ENCODE results near the gene LGSN.

The LGSN gene

DNA sequence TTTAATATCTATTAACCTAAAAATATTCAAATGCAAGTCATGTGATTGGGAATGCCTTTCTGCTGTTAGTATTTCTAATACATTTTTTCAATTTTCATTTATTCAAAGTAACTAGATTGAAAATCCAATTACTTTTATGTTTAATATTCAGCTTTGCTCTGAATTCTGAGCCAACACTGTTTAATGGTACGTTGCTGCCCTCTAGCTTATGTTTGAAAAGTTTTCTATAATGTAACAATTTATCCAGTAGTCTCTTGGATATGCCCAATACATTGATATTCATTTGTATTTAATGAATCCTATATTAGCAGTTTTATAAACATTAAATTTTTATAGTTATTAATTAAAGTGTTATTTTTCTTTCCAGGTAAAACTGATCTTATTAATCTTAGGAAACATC, 47.4 kb downstream of the LGSN start:
- Histone ChIP-seq H3K9ac (ENCODE audit: low read depth, low read length) (no peak overlapping the region), H3K4me3 (ENCODE audit: low read length) (no peak overlapping the region), H3K27me3 (ENCODE audit: insufficient read depth, low read length) (no peaks in the 10 kb centered on the region), H3K27ac (ENCODE audit: low read depth, low read length) (no peak overlapping the region), H3K9me3 (ENCODE audit: insufficient read depth, low read depth, low read length) (no peaks in the 10 kb centered on the region), H3K4me1 (ENCODE audit: insufficient read depth, low read length) (peaks cover 2% of the 10 kb centered on the region; the same call in 1 of the 2 replicates), H3K36me3 (ENCODE audit: insufficient read depth, low read length) (no peaks in the 10 kb centered on the region)
- no CpG with 5 or more reads among the region's 1 CpG for WGBS

DNA sequence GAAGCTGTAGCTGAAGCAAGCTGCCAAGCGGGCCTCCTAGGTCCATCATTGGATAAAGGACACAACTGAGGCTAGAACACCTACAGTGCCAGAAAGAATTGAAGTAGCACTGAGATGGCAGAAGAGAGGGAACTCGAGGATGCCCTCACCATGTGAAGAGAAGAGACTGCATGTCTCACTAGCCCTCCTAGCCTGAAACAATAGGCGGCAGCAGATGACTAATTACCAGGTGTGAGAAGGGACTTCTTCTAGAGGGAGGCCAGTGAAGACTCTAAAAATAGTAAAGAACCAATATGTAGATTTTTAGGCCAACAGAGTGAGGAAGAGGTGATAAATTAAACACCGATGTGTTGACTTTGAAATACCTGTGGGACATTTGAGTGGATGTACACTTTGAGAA, 50.3 kb downstream of the LGSN start:
- no peak overlapping the region for H3K4me3 ChIP-seq (ENCODE audit: low read length)
- 87% methylated on average over 4 of the region's 4 CpGs for WGBS
- no peak overlapping the region for H3K9ac ChIP-seq (ENCODE audit: low read depth, low read length)
- H3K27me3 ChIP-seq (ENCODE audit: insufficient read depth, low read length): no peaks in the 10 kb centered on the region
- H3K9me3 ChIP-seq (ENCODE audit: insufficient read depth, low read depth, low read length): no peaks in the 10 kb centered on the region
- H3K27ac ChIP-seq (ENCODE audit: low read depth, low read length): no peak overlapping the region
- H3K4me1 ChIP-seq (ENCODE audit: insufficient read depth, low read length): peaks cover 20% of the 10 kb centered on the region
- H3K36me3 ChIP-seq (ENCODE audit: insufficient read depth, low read length): no peaks in the 10 kb centered on the region

DNA sequence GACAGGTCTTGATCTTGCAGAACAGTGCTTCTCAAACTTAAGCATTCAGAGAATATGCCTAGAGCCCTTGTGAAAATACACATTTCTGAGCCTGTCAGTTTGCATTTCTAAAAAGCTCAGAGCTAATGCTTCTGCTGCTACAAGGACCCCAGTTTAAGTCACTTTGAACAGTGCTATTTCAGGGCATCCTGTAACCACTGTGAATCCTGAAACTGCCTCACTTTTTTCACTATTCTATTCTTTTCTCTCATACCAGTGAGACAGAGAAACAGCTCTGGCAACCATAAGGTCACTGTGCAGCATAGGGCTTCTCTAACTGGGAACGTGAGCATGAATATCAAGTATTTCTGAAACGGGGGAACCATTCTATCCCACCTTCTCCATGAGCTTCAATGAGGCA, 51.2 kb downstream of the LGSN start:
- no peaks in the 10 kb centered on the region for H3K9me3 ChIP-seq (ENCODE audit: insufficient read depth, low read depth, low read length)
- WGBS: 97% methylated on average over 2 of the region's 2 CpGs
- no peaks in the 10 kb centered on the region for H3K36me3 ChIP-seq (ENCODE audit: insufficient read depth, low read length)
- no peak overlapping the region for H3K9ac ChIP-seq (ENCODE audit: low read depth, low read length)
- no peak overlapping the region for H3K4me3 ChIP-seq (ENCODE audit: low read length)
- H3K27me3 ChIP-seq (ENCODE audit: insufficient read depth, low read length): no peaks in the 10 kb centered on the region
- no peak overlapping the region for H3K27ac ChIP-seq (ENCODE audit: low read depth, low read length)
- peaks cover 23% of the 10 kb centered on the region for H3K4me1 ChIP-seq (ENCODE audit: insufficient read depth, low read length)

DNA sequence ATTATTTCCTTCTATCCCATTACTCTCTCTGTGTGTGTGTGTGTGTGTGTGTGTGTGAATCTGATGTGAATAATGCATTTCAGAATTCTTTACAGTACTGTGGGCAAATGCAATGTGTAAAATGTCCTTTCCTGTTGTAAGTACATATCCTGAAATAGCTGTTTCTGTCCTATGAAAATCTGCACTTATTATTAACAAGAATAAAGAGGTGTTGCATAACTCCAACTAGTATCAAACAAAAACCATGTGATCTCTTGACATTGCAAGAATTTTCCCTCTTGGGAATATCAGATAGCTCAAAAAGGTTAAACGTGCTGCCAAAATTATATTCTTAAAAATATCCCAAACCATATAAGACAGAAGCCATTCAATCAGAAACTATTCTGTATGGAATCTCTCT, 52.0 kb downstream of the LGSN start:
- no peaks in the 10 kb centered on the region for H3K36me3 ChIP-seq (ENCODE audit: insufficient read depth, low read length)
- WGBS: 97% methylated on average over 1 of the region's 1 CpG
- H3K27ac ChIP-seq (ENCODE audit: low read depth, low read length): no peak overlapping the region
- peaks cover 30% of the 10 kb centered on the region for H3K4me1 ChIP-seq (ENCODE audit: insufficient read depth, low read length)
- no peak overlapping the region for H3K9ac ChIP-seq (ENCODE audit: low read depth, low read length)
- no peaks in the 10 kb centered on the region for H3K27me3 ChIP-seq (ENCODE audit: insufficient read depth, low read length)
- no peaks in the 10 kb centered on the region for H3K9me3 ChIP-seq (ENCODE audit: insufficient read depth, low read depth, low read length)
- no peak overlapping the region for H3K4me3 ChIP-seq (ENCODE audit: low read length)

DNA sequence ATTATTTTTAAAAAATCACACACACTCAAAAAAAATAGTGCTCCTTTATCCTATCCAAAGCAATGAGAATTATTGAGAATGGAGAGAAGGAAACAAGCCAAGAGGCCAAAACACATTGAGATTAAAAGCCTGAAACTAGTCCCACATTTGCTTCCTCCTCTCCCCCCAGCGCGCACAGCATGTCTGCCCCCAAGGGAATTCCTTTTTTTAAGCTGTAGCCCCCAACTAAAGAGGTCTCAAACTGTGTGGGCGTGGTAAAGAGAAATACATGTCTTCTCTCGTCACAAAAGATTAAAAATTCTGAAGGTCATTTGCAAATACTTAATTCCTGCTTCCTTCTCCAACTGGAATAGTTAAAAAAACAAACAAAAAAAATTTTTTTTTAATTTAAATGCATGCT, 52.7 kb downstream of the LGSN start:
- no peaks in the 10 kb centered on the region for H3K9me3 ChIP-seq (ENCODE audit: insufficient read depth, low read depth, low read length)
- no peak overlapping the region for H3K4me3 ChIP-seq (ENCODE audit: low read length)
- peaks cover 33% of the 10 kb centered on the region for H3K4me1 ChIP-seq (ENCODE audit: insufficient read depth, low read length)
- no peak overlapping the region for H3K27ac ChIP-seq (ENCODE audit: low read depth, low read length)
- H3K27me3 ChIP-seq (ENCODE audit: insufficient read depth, low read length): no peaks in the 10 kb centered on the region
- WGBS: 46% methylated on average over 4 of the region's 4 CpGs
- H3K36me3 ChIP-seq (ENCODE audit: insufficient read depth, low read length): no peaks in the 10 kb centered on the region
- H3K9ac ChIP-seq (ENCODE audit: low read depth, low read length): no peak overlapping the region

DNA sequence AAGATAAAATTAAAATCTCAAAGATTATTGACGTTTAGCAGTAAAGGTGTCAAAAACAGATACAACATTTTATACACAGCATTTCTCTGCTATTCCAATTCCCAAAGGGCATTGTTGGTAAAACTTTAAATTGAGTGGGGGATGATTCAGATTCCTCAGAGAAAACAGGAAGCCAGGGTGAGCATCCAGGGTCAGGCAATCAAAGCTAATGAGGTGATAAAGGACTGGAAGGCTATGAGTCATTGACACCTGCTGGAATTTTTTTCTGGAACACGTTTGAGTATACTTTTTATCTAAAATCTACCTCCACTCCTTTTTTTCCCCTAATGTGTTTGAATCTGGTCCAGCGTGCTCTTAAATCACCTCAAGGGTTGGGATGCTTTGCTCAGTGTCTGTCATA, 56.3 kb downstream of the LGSN start:
- Histone ChIP-seq H3K36me3 (ENCODE audit: insufficient read depth, low read length) (no peaks in the 10 kb centered on the region), H3K9ac (ENCODE audit: low read depth, low read length) (no peak overlapping the region), H3K4me3 (ENCODE audit: low read length) (no peak overlapping the region), H3K9me3 (ENCODE audit: insufficient read depth, low read depth, low read length) (no peaks in the 10 kb centered on the region), H3K4me1 (ENCODE audit: insufficient read depth, low read length) (peaks cover 35% of the 10 kb centered on the region), H3K27me3 (ENCODE audit: insufficient read depth, low read length) (no peaks in the 10 kb centered on the region), H3K27ac (ENCODE audit: low read depth, low read length) (no peak overlapping the region)
- WGBS: 29% methylated on average over 2 of the region's 3 CpGs

DNA sequence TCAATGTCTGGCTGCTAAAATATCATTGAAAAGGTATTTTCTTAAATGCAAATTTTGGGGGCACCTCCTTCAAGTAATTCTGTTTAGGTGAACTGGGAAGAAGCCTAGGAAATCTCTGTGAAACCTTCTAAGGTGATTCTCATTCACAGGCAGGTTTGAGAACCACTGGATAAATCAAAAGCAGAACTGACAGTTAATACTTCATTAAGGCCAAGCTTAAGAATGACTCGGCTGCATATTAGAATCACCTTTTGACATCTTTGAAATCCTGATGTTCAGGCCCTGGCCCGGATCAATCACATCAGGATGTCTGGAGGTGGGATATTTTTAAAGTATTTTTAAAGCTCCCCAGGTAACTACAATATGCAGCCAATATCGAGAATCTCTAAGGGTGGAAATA, 58.0 kb downstream of the LGSN start:
- Histone ChIP-seq H3K4me3 (ENCODE audit: low read length) (no peak overlapping the region), H3K36me3 (ENCODE audit: insufficient read depth, low read length) (no peaks in the 10 kb centered on the region), H3K27ac (ENCODE audit: low read depth, low read length) (no peak overlapping the region; the same call in 1 of the 2 replicates), H3K9me3 (ENCODE audit: insufficient read depth, low read depth, low read length) (no peaks in the 10 kb centered on the region), H3K9ac (ENCODE audit: low read depth, low read length) (no peak overlapping the region), H3K27me3 (ENCODE audit: insufficient read depth, low read length) (no peaks in the 10 kb centered on the region), H3K4me1 (ENCODE audit: insufficient read depth, low read length) (peaks cover 30% of the 10 kb centered on the region)
- WGBS: 96% methylated on average over 3 of the region's 3 CpGs

DNA sequence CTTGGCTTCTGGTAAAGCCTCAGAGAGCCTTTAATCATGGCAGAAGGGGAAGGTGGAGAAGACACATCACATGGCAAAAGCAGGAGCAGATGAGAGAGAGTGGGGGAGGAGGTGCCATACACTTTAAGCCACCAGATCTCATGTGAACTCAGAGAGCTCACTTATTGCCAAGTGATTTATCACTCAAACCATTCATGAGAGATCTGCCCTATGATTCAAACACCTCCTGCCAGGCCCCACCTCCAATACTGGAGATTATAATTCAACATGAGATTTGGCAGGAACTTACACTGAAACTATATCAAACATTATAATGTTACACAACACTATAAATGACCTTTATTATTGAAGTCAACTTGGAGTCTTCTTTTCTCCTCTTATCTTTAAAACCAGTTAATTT, 60.6 kb downstream of the LGSN start:
- H3K9ac ChIP-seq (ENCODE audit: low read depth, low read length): no peak overlapping the region
- H3K27ac ChIP-seq (ENCODE audit: low read depth, low read length): no peak overlapping the region
- no peaks in the 10 kb centered on the region for H3K9me3 ChIP-seq (ENCODE audit: insufficient read depth, low read depth, low read length)
- H3K4me3 ChIP-seq (ENCODE audit: low read length): no peak overlapping the region
- H3K27me3 ChIP-seq (ENCODE audit: insufficient read depth, low read length): no peaks in the 10 kb centered on the region
- H3K36me3 ChIP-seq (ENCODE audit: insufficient read depth, low read length): no peaks in the 10 kb centered on the region
- H3K4me1 ChIP-seq (ENCODE audit: insufficient read depth, low read length): peaks cover 17% of the 10 kb centered on the region

DNA sequence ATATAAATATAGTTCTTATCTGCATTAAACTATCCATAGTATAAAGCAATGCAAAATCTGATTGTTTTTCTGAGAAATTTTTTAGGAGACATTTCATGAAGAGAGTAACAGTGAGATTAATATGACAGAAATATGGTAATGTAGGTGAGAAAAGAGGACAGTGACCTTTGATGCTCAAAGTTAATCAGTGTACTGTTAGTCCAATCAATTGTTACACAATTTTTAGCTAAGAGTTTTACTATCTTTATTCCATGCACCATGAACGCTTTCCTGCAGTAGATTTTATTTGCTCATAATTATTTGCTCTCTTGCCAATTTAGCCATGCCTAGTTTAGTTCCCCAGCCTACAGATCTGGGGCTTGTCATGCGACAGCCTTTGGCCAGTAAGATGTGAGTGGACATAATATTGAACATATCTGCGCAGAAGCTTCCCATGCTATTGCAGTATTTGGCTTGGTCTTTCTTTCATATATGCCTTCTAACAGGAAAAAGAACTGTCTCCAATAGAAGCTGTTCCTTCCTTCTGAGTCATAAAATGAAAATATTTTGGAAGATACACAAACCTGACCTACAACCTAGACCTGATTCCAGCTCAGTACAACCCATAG, 69.8 kb downstream of the LGSN start:
- no peaks in the 10 kb centered on the region for H3K9me3 ChIP-seq (ENCODE audit: insufficient read depth, low read depth, low read length)
- no peaks in the 10 kb centered on the region for H3K36me3 ChIP-seq (ENCODE audit: insufficient read depth, low read length)
- no peaks in the 10 kb centered on the region for H3K27me3 ChIP-seq (ENCODE audit: insufficient read depth, low read length)
- no peaks in the 10 kb centered on the region for H3K4me1 ChIP-seq (ENCODE audit: insufficient read depth, low read length)
- H3K27ac ChIP-seq (ENCODE audit: low read depth, low read length): no peak overlapping the region
- no peak overlapping the region for H3K9ac ChIP-seq (ENCODE audit: low read depth, low read length)
- no peak overlapping the region for H3K4me3 ChIP-seq (ENCODE audit: low read length)
- WGBS: 99% methylated on average over 3 of the region's 3 CpGs

DNA sequence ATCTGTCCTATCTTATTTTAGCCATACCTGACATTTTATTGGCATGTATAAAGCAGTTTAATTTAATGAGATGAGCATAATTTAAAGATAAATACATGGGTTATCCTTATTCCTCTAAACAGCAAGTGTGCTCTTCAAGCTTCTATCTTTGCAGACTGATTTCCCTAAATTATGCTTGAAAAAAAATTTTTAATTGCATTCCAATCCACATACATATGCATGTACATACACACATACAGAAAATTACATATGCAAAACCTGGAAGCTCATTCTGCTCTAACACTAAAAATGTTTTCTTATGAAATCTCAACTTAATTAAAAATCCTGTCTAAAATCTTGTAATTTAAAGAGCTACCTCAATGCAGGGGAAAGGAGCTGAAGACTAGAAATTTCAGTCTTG, 73.2 kb downstream of the LGSN start:
- Histone ChIP-seq H3K4me1 (ENCODE audit: insufficient read depth, low read length) (no peaks in the 10 kb centered on the region), H3K9ac (ENCODE audit: low read depth, low read length) (no peak overlapping the region), H3K27ac (ENCODE audit: low read depth, low read length) (no peak overlapping the region), H3K36me3 (ENCODE audit: insufficient read depth, low read length) (no peaks in the 10 kb centered on the region), H3K27me3 (ENCODE audit: insufficient read depth, low read length) (no peaks in the 10 kb centered on the region), H3K4me3 (ENCODE audit: low read length) (no peak overlapping the region), H3K9me3 (ENCODE audit: insufficient read depth, low read depth, low read length) (no peaks in the 10 kb centered on the region)

DNA sequence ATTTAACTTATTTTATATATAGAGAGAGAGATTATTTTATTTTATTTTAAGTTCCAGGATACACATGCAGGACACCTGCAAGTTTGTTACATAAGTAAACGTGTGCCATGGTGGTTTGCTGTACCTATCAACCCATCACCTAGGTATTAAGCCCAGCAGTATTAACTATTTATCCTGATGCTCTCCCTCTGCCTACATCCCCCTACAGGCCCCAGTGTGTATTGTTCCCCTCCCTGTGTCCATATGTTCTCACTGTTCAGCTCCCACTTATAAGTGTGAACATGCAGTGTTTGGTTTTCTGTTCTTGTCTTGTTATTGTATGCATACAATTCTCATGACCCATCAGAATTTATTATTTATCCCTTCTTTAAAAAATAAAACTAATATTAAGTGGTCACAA, 73.9 kb downstream of the LGSN start:
- H3K4me1 ChIP-seq (ENCODE audit: insufficient read depth, low read length): no peaks in the 10 kb centered on the region
- H3K27me3 ChIP-seq (ENCODE audit: insufficient read depth, low read length): no peaks in the 10 kb centered on the region
- no peaks in the 10 kb centered on the region for H3K9me3 ChIP-seq (ENCODE audit: insufficient read depth, low read depth, low read length)
- H3K36me3 ChIP-seq (ENCODE audit: insufficient read depth, low read length): no peaks in the 10 kb centered on the region
- no peak overlapping the region for H3K9ac ChIP-seq (ENCODE audit: low read depth, low read length)
- no peak overlapping the region for H3K27ac ChIP-seq (ENCODE audit: low read depth, low read length)
- 94% methylated on average over 1 of the region's 1 CpG for WGBS
- no peak overlapping the region for H3K4me3 ChIP-seq (ENCODE audit: low read length)

DNA sequence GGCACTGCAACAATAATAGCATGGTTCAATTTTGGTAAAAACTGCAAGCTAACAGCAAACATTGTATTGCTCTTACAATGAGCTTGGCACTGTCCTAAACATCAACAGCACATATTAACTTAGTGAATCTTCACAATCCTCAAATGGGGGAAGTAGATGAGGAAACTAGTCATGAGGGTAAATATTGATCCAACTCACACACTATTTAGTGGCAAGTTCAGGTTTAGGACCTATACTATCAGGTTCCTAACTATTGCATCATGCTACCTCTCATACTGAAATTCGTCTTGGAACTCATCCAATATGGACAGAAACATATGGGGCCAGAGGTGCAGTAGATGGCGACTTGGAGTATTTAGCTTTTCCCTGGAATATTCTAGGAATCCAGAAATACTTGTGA, 74.4 kb downstream of the LGSN start:
- H3K9me3 ChIP-seq (ENCODE audit: insufficient read depth, low read depth, low read length): no peaks in the 10 kb centered on the region
- no peaks in the 10 kb centered on the region for H3K4me1 ChIP-seq (ENCODE audit: insufficient read depth, low read length)
- H3K36me3 ChIP-seq (ENCODE audit: insufficient read depth, low read length): no peaks in the 10 kb centered on the region
- no peak overlapping the region for H3K9ac ChIP-seq (ENCODE audit: low read depth, low read length)
- no peak overlapping the region for H3K4me3 ChIP-seq (ENCODE audit: low read length)
- H3K27ac ChIP-seq (ENCODE audit: low read depth, low read length): no peak overlapping the region
- no peaks in the 10 kb centered on the region for H3K27me3 ChIP-seq (ENCODE audit: insufficient read depth, low read length)
- WGBS: 93% methylated on average over 2 of the region's 2 CpGs
